GM18517 (cell line): Measurements from ENCODE around the gene KRT24.
"Not testable (repeated sequence)": the region's sequence is repeated elsewhere in the genome, so short reads cannot be mapped to it uniquely, and the experiment has no call there.

Source experiments
- ATAC-seq: cut with Tn5 transposase; IDR thresholded peaks from one replicate; pipeline ENCODE4 v1.9.1; 2021; ENCODE audit warnings: mild to moderate bottlenecking, moderate library complexity; ENCODE audit not compliant: unreplicated experiment

Gene KRT24

GRCh38 chr17:40703652-40704051, at the start of gene KRT24:
TSS of gene KRT24 (minus strand) at chr17:40703752. CDS start at chr17:40703693, 59 bp downstream.
- no peak for ATAC-seq

- ATAC-seq = no peak
These were observed 47.5 kb upstream of the KRT24 start for GRCh38 chr17:40751065-40751464.

- ATAC-seq = no peak
These were observed 46.8 kb upstream of the KRT24 start for GRCh38 chr17:40750391-40750790.

- not testable (repeated sequence) for ATAC-seq
These were observed 45.1 kb upstream of the KRT24 start for GRCh38 chr17:40748666-40749065.

- ATAC-seq = no peak
These were observed 35.0 kb upstream of the KRT24 start for GRCh38 chr17:40738553-40738952.

GRCh38 chr17:40735016-40735415, 31.5 kb upstream of the KRT24 start:
- ATAC-seq = no peak

GRCh38 chr17:40734018-40734417, 30.5 kb upstream of the KRT24 start:
- no peak for ATAC-seq

- ATAC-seq = no peak
These were observed 27.4 kb upstream of the KRT24 start for GRCh38 chr17:40730970-40731369.

- no peak for ATAC-seq
These were observed 24.1 kb upstream of the KRT24 start for GRCh38 chr17:40727447-40728231.

GRCh38 chr17:40726919-40727318, 23.4 kb upstream of the KRT24 start:
- ATAC-seq = no peak

- ATAC-seq = no peak
These were observed 21.1 kb upstream of the KRT24 start for GRCh38 chr17:40724656-40725055.

- ATAC-seq = no peak
These were observed 18.7 kb upstream of the KRT24 start for GRCh38 chr17:40722241-40722640.

GRCh38 chr17:40720899-40721298, 17.3 kb upstream of the KRT24 start:
- ATAC-seq = no peak

GRCh38 chr17:40718930-40719329, 15.4 kb upstream of the KRT24 start:
- ATAC-seq = no peak

- ATAC-seq = no peak
These were observed 14.2 kb upstream of the KRT24 start for GRCh38 chr17:40717776-40718175.

- no peak for ATAC-seq
These were observed 10.9 kb upstream of the KRT24 start for GRCh38 chr17:40714473-40714872.

- ATAC-seq = no peak
These were observed 4.2 kb upstream of the KRT24 start for GRCh38 chr17:40707745-40708144.

- ATAC-seq = no peak
These were observed 2.0 kb upstream of the KRT24 start for GRCh38 chr17:40705584-40705983.

GRCh38 chr17:40702271-40702670, 1.3 kb downstream of the KRT24 start:
- no peak for ATAC-seq

GRCh38 chr17:40699853-40700252, 3.7 kb downstream of the KRT24 start:
- ATAC-seq = no peak

- ATAC-seq = no peak
These were observed 4.2 kb downstream of the KRT24 start for GRCh38 chr17:40699371-40699770.

- no peak for ATAC-seq
These were observed 6.3 kb downstream of the KRT24 start for GRCh38 chr17:40697297-40697696.

- no peak for ATAC-seq
These were observed 6.9 kb downstream of the KRT24 start for GRCh38 chr17:40696651-40697072.
